ENCODE measurements around the gene COA6.

GRCh38 chr1:234393190-234393589 lies 19.9 kb downstream of the COA6 start:
- TF ChIP-seq SP1 (IDR thresholded peaks at IDR 0.05) (no peak), NFRKB (IDR thresholded peaks at IDR 0.05) (no peak), FOXK2 (IDR thresholded peaks at IDR 0.05) (no peak), BHLHE40 (IDR thresholded peaks at IDR 0.05; ENCODE audit: borderline replicate concordance) (no peak), TARDBP (IDR thresholded peaks at IDR 0.05) (no peak), L3MBTL2 (conservative IDR thresholded peaks at IDR 0.05) (no peak), ELF4 (IDR thresholded peaks at IDR 0.05) (no peak), SUZ12 (IDR thresholded peaks at IDR 0.05) (no peak), ARNT (IDR thresholded peaks at IDR 0.05) (no peak), FOXA1 (IDR thresholded peaks at IDR 0.05) (no peak)
